C4-2B (cell line): Measurements from ENCODE around the gene KIF26B.

ENCODE experiments used
- CTCF ChIP-seq: fragments of 450-650 bp; conservative IDR thresholded peaks from 2 replicates; pipeline ENCODE4 v1.5.1; 2017; ENCODE audit warnings: mild to moderate bottlenecking
- ZFX ChIP-seq: fragments of 450-650 bp; IDR thresholded peaks from 2 replicates; pipeline ENCODE4 v1.6.1; 2017

DNA sequence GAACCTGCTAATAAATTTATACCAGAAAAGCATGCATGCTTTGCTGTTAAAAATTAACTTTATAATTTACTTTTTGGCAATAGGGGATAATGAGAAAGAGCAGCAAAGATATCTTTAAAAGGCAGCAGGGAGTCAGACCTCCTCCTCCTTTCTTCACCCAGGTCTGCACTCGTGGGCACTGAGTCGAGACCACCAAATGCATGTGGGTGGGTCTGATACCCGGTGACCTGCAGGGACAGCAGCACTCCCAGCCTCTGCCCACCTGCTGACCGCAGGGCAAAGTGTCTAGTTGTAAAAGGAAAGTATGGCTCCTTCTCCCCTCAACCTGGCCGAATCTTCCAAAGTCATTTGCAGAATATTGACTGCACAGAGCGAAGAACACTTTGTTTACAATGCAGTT lies 43.7 kb upstream of the KIF26B start:
- TF ChIP-seq CTCF: no peak
- TF ChIP-seq ZFX: no peak
